Naive thymus-derived CD4-positive, alpha-beta T cell (primary cell): ENCODE results near the gene ZC3HAV1. TPM values are rescaled to one million over a fixed set of nuclear protein-coding genes. Genes with fewer than 3 reads are reported as not detected.
"Not testable (repeated sequence)": the region's sequence is repeated elsewhere in the genome, so short reads cannot be mapped to it uniquely, and the experiment has no call there.

Experiments
- ATAC-seq: fragments of 150-1000 bp; cut with Tn5 transposase; 2 replicates; pipeline ENCODE4 v1.10.0; 2021; ENCODE audit warnings: mild to moderate bottlenecking, moderate library complexity
- CTCF ChIA-PET: fragments of 350-600 bp; sonication (Branson Sonifier 250); formaldehyde crosslinking; loops from one replicate; lab custom pipeline; 2021; ENCODE audit warnings: antibody characterized with exemption; lab: Charles Lee
- POLR2A ChIA-PET: fragments of 350-600 bp; sonication (Branson Sonifier 250); formaldehyde crosslinking; loops from one replicate; lab custom pipeline; 2021; ENCODE audit warnings: antibody characterized with exemption, inconsistent platforms; lab: Charles Lee
- DNase-seq, 9 donors: peaks; one replicate each; pipeline versions ENCODE4 v3.0.0 to v3.0.0-alpha.2; 2020 to 2022; ENCODE audit warnings: mixed read lengths in 1 of 9
- H3K27ac ChIP-seq: one replicate; pipeline ENCODE4 v1.7.0; 2013; ENCODE audit warnings: mild to moderate bottlenecking, low read depth, low read length, moderate library complexity
- H3K27me3 ChIP-seq, 2 donors: one replicate each; pipeline ENCODE4 v1.7.0; 2013; ENCODE audit warnings: low read length in 2 of 2, mild to moderate bottlenecking in 2 of 2, moderate library complexity in 2 of 2; ENCODE audit not compliant: control insufficient read depth in 2 of 2, insufficient read depth in 2 of 2
- H3K36me3 ChIP-seq, 3 experiments: 1 replicate in 2 of 3; 2 replicates in 1 of 3; pipeline ENCODE4 v1.7.0; 2013; ENCODE audit warnings: low read length in 3 of 3, mild to moderate bottlenecking in 3 of 3, moderate library complexity in 1 of 3; ENCODE audit not compliant: insufficient read depth in 3 of 3, control insufficient read depth in 2 of 3
- H3K4me1 ChIP-seq, 2 donors: one replicate each; pipeline ENCODE4 v1.7.0; 2013; ENCODE audit warnings: low read length in 2 of 2, mild to moderate bottlenecking in 2 of 2, moderate library complexity in 1 of 2; ENCODE audit not compliant: control insufficient read depth in 2 of 2, insufficient read depth in 2 of 2
- H3K4me3 ChIP-seq: 2 replicates; pipeline ENCODE4 v1.7.0; 2013; ENCODE audit warnings: mild to moderate bottlenecking, low read length
- H3K9me3 ChIP-seq, 3 experiments: 1 replicate in 2 of 3; 2 replicates in 1 of 3; pipeline ENCODE4 v1.7.0; 2013; ENCODE audit warnings: low read length in 3 of 3; ENCODE audit not compliant: control insufficient read depth in 2 of 3
- H3K27ac Mint-ChIP-seq, 9 donors: one replicate each; pipeline ENCODE4 v1.8.0; 2020 to 2022; ENCODE audit warnings: mixed read lengths in 9 of 9, mild to moderate bottlenecking in 8 of 9, moderate library complexity in 5 of 9, inconsistent platforms in 2 of 9
- H3K27me3 Mint-ChIP-seq, 5 donors: one replicate each; pipeline ENCODE4 v1.8.0; 2021 to 2022; ENCODE audit warnings: mixed read lengths in 5 of 5, mild to moderate bottlenecking in 1 of 5
- H3K36me3 Mint-ChIP-seq, 5 donors: one replicate each; pipeline ENCODE4 v1.8.0; 2020 to 2022; ENCODE audit warnings: mixed read lengths in 5 of 5, mild to moderate bottlenecking in 3 of 5, inconsistent platforms in 1 of 5
- H3K4me1 Mint-ChIP-seq, 7 donors: one replicate each; pipeline ENCODE4 v1.8.0; 2020 to 2022; ENCODE audit warnings: mixed read lengths in 7 of 7, mild to moderate bottlenecking in 3 of 7, inconsistent platforms in 1 of 7
- H3K4me3 Mint-ChIP-seq, 10 donors: one replicate each; pipeline ENCODE4 v1.8.0; 2020 to 2022; ENCODE audit warnings: mild to moderate bottlenecking in 10 of 10, mixed read lengths in 10 of 10, moderate library complexity in 6 of 10, inconsistent platforms in 2 of 10
- H3K9me3 Mint-ChIP-seq, 11 donors: one replicate each; pipeline ENCODE4 v1.8.0; 2020 to 2022; ENCODE audit warnings: mixed read lengths in 11 of 11, mild to moderate bottlenecking in 4 of 11, inconsistent platforms in 1 of 11, moderate library complexity in 1 of 11
- intact Hi-C, 2 donors: fragments of 100-400 bp; cut with micrococcal nuclease; formaldehyde crosslinking; loops; one replicate each; pipeline ENCODE4 v1.15.1; 2023
- polyA plus RNA-seq, 2 donors: library from polyadenylated mRNA; unstranded; fragments of 300-500 nt; fragmentation: Illumina TruSeq; gene quantifications; one replicate each; pipeline ENCODE4 v1.2.3, GENCODE V29; 2021
- total RNA-seq, 6 experiments: library from RNA in 5 of 6; stranded (reverse) in 5 of 6; gene quantifications; 1 replicate in 5 of 6; 2 replicates in 1 of 6; pipeline ENCODE4 v1.2.3 and lab custom pipeline; 2021 to 2026

The ZC3HAV1 gene
- total and polyA plus RNA-seq, 7 experiments from 2014 or later = 129 to 249 (median 157) TPM

GRCh38 chr7:139132887-139133286 is 23.4 kb upstream of the ZC3HAV1 start:
- Histone ChIP-seq H3K27me3 (no peaks in the 10 kb centered on the region), H3K36me3 (no peaks in the 10 kb centered on the region), H3K4me3 (peak overlapping the region; percentile 86), H3K4me1 (peaks cover 0 to 10% of the 10 kb centered on the region in 2 donors), H3K9me3 (no peaks in the 10 kb centered on the region), H3K27ac (peak overlapping the region; percentile 72)
- CTCF ChIA-PET = interaction anchor here (0.6 to 2.3 kb wide), 6 partner anchors 14 to 394 kb away, joined by 3 to 10 read pairs (median 3); no protein-coding TSS in a partner anchor
- peak overlapping the region; percentile 85 to 96 (median 90) for H3K4me3 Mint-ChIP-seq
- POLR2A ChIA-PET = interaction anchor here (0.9 to 2.2 kb wide), 10 partner anchors 11 to 240 kb away, joined by 3 to 8 read pairs (median 4); partner anchors contain the start of gene LUC7L2
- intact Hi-C loops = loop anchor here (1.0 to 10.0 kb wide), 13 partner anchors 14 to 673 kb away; partner anchors contain the start of genes UBN2 (in 2 of the 2), ZC3HAV1 (in 2 of the 2), LUC7L2 (in 1 of the 2) and TRIM24 (in 1 of the 2)
- no peaks in the 10 kb centered on the region for H3K9me3 Mint-ChIP-seq
- DNase-seq (no peak), ATAC-seq (no peak)
- peak overlapping the region in 7 of 9 donors; percentile 60 to 93 (median 85) for H3K27ac Mint-ChIP-seq
- peaks cover 0 to 7% (median 0%) of the 10 kb centered on the region in 5 donors for H3K27me3 Mint-ChIP-seq
- H3K4me1 Mint-ChIP-seq = peaks cover 11 to 33% (median 16%) of the 10 kb centered on the region in 7 donors
- peaks cover 0 to 3% (median 0%) of the 10 kb centered on the region in 5 donors for H3K36me3 Mint-ChIP-seq

DNA sequence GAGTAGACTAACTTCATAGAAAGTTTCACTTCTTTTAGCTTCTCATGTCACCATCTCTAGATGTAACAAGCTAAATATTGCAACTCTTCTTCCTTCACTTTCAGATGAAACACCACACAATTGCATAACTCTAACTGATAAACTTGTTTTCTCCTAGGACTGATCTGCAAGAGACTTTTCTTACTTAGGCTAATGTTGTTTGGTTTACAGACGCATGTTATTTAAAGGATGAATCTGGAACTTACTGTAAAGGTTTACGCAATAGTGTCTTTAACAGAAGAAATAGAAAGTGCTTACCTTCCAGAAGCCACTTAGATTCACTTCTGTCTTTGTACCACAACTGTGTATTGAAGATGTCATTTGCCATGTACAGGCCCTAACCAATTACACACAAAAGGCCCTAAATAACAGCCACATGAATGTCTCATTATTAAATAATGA is 22.1 kb upstream of the ZC3HAV1 start:
- Mint-ChIP-seq H3K9me3 (no peaks in the 10 kb centered on the region), H3K36me3 (peaks cover 0 to 3% (median 0%) of the 10 kb centered on the region in 5 donors), H3K4me1 (peaks cover 14 to 43% (median 19%) of the 10 kb centered on the region in 7 donors), H3K27ac (peak overlapping the region in 3 of 9 donors; percentile 0 to 47 (median 36)), H3K4me3 (peak overlapping the region in 1 of 10 donors; percentile 19), H3K27me3 (peaks cover 0 to 7% (median 0%) of the 10 kb centered on the region in 5 donors)
- Histone ChIP-seq H3K27me3 (no peaks in the 10 kb centered on the region), H3K36me3 (no peaks in the 10 kb centered on the region), H3K4me3 (no peak overlapping the region), H3K27ac (no peak overlapping the region), H3K4me1 (peaks cover 0 to 16% of the 10 kb centered on the region in 2 donors), H3K9me3 (no peaks in the 10 kb centered on the region)
- no peak for ATAC-seq
- CTCF ChIA-PET = interaction anchor here (1.0 to 1.3 kb wide), 3 partner anchors 13 to 18 kb away, joined by 3 to 7 read pairs (median 3); no protein-coding TSS in a partner anchor
- DNase-seq = no peak
- intact Hi-C loops = loop anchor here (2.0 to 10.0 kb wide), 3 partner anchors 57 to 377 kb away; no protein-coding TSS in a partner anchor
- POLR2A ChIA-PET = interaction anchor here (0.6 to 1.4 kb wide), 2 partner anchors 29 to 50 kb away, joined by 3 to 4 read pairs; no protein-coding TSS in a partner anchor

DNA sequence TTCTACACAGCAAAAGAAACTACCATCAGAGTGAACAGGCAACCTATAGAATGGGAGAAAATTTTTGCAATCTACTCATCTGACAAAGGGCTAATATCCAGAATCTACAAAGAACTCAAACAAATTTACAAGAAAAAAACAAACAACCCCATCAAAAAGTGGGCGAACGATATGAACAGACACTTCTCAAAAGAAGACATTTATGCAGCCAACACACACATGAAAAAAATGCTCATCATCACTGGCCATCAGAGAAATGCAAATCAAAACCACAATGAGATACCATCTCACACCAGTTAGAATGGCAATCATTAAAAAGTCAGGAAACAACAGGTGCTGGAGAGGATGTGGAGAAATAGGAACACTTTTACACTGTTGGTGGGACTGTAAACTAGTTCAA is 20.3 kb upstream of the ZC3HAV1 start:
- H3K27ac ChIP-seq, DNase-seq, POLR2A ChIA-PET, H3K36me3 Mint-ChIP-seq, H3K27me3 ChIP-seq, CTCF ChIA-PET, H3K27ac Mint-ChIP-seq, H3K4me3 Mint-ChIP-seq, H3K9me3 Mint-ChIP-seq, H3K27me3 Mint-ChIP-seq, H3K9me3 ChIP-seq, ATAC-seq, H3K36me3 ChIP-seq, H3K4me3 ChIP-seq: not testable (repeated sequence)
- intact Hi-C loops = loop anchor here (5.0 to 10.0 kb wide), 2 partner anchors 228 to 375 kb away; no protein-coding TSS in a partner anchor
- peaks cover 0 to 16% of the 10 kb centered on the region in 2 donors for H3K4me1 ChIP-seq
- H3K4me1 Mint-ChIP-seq = peaks cover 16 to 48% (median 29%) of the 10 kb centered on the region in 7 donors

GRCh38 chr7:139127648-139128047 is 18.1 kb upstream of the ZC3HAV1 start:
- no peak overlapping the region for H3K27ac ChIP-seq
- H3K4me3 ChIP-seq = no peak overlapping the region
- peak overlapping the region in 3 of 9 donors; percentile 18 to 61 (median 38) for H3K27ac Mint-ChIP-seq
- peaks cover 0 to 3% (median 0%) of the 10 kb centered on the region in 5 donors for H3K36me3 Mint-ChIP-seq
- no peaks in the 10 kb centered on the region for H3K27me3 ChIP-seq
- H3K4me1 Mint-ChIP-seq = peaks cover 8 to 38% (median 28%) of the 10 kb centered on the region in 7 donors
- no peaks in the 10 kb centered on the region for H3K9me3 ChIP-seq
- H3K9me3 Mint-ChIP-seq = peaks cover 0 to 2% (median 0%) of the 10 kb centered on the region in 11 donors
- H3K4me3 Mint-ChIP-seq = no peak overlapping the region
- ChIA-PET CTCF (interaction anchor here (0.5 to 5.5 kb wide), 22 partner anchors 8 to 389 kb away, joined by 3 to 74 read pairs (median 5); no protein-coding TSS in a partner anchor), POLR2A (interaction anchor here (1.0 to 1.9 kb wide), 5 partner anchors 15 to 241 kb away, joined by 3 to 6 read pairs (median 5); no protein-coding TSS in a partner anchor)
- peak in 4 of 9 donors; percentile 34 to 53 (median 44) for DNase-seq
- ATAC-seq = peak; percentile 85
- peaks cover 0 to 13% of the 10 kb centered on the region in 2 donors for H3K4me1 ChIP-seq
- H3K36me3 ChIP-seq = no peaks in the 10 kb centered on the region
- intact Hi-C loops = loop anchor here (1.0 to 2.0 kb wide), 8 partner anchors 18 to 389 kb away; partner anchors contain the start of gene ZC3HAV1 (in 1 of the 2)
- peaks cover 0 to 7% (median 0%) of the 10 kb centered on the region in 5 donors for H3K27me3 Mint-ChIP-seq

- Mint-ChIP-seq H3K27ac (peak overlapping the region in 2 of 9 donors; percentile 37 to 44), H3K27me3 (peaks cover 0 to 7% (median 0%) of the 10 kb centered on the region in 5 donors), H3K36me3 (peaks cover 0 to 3% (median 0%) of the 10 kb centered on the region in 5 donors), H3K4me1 (peaks cover 7 to 37% (median 21%) of the 10 kb centered on the region in 7 donors), H3K9me3 (peaks cover 0 to 2% (median 0%) of the 10 kb centered on the region in 11 donors), H3K4me3 (no peak overlapping the region)
- no peaks in the 10 kb centered on the region for H3K27me3 ChIP-seq
- ATAC-seq (no peak), DNase-seq (no peak)
- POLR2A ChIA-PET = interaction anchor here (0.8 to 1.4 kb wide), 3 partner anchors 29 to 109 kb away, joined by 3 to 5 read pairs (median 3); no protein-coding TSS in a partner anchor
- CTCF ChIA-PET = interaction anchor here (0.8 to 5.5 kb wide), 4 partner anchors 66 to 111 kb away, joined by 3 to 74 read pairs (median 6); no protein-coding TSS in a partner anchor
- no peak overlapping the region for H3K27ac ChIP-seq
- H3K4me1 ChIP-seq = peaks cover 0 to 13% of the 10 kb centered on the region in 2 donors
- intact Hi-C loops = loop anchor here (2.0 kb wide), 2 partner anchors 239 to 387 kb away; no protein-coding TSS in a partner anchor
- H3K9me3 ChIP-seq = no peaks in the 10 kb centered on the region
- H3K4me3 ChIP-seq = no peak overlapping the region
- H3K36me3 ChIP-seq = no peaks in the 10 kb centered on the region
Observed at GRCh38 chr7:139125657-139126056, 16.1 kb upstream of the ZC3HAV1 start.

GRCh38 chr7:139124995-139125394 is 15.5 kb upstream of the ZC3HAV1 start:
- not testable (repeated sequence) for H3K9me3 ChIP-seq, H3K27me3 Mint-ChIP-seq, ATAC-seq, H3K9me3 Mint-ChIP-seq, H3K36me3 Mint-ChIP-seq, H3K36me3 ChIP-seq, H3K27ac ChIP-seq, H3K4me3 ChIP-seq, DNase-seq, H3K27ac Mint-ChIP-seq, H3K27me3 ChIP-seq
- H3K4me1 ChIP-seq = peaks cover 0 to 13% of the 10 kb centered on the region in 2 donors
- H3K4me3 Mint-ChIP-seq = peak overlapping the region in 2 of 10 donors; percentile 3 to 31
- ChIA-PET POLR2A (interaction anchor here (0.8 to 3.2 kb wide), 8 partner anchors 11 to 109 kb away, joined by 3 to 13 read pairs (median 4); no protein-coding TSS in a partner anchor), CTCF (interaction anchor here (0.6 to 5.5 kb wide), 6 partner anchors 10 to 110 kb away, joined by 3 to 74 read pairs (median 3); no protein-coding TSS in a partner anchor)
- intact Hi-C loops = loop anchor here in 1 of 2 donors (1.0 kb wide), 1 partner anchor 10 kb away; no protein-coding TSS in a partner anchor
- H3K4me1 Mint-ChIP-seq = peaks cover 7 to 37% (median 21%) of the 10 kb centered on the region in 7 donors
